Transverse colon (tissue), 3 donors: ENCODE measurements around the gene PLAC1.

Experiments
- CTCF ChIP-seq, 5 experiments: fragments of 200-600 bp in 3 of 5; fragments of 450-650 bp in 2 of 5; sonication (generic) in 3 of 5; IDR thresholded peaks; 1 replicate in 2 of 5; 2 replicates in 3 of 5; pipeline ENCODE4 v1.5.1; 2016 to 2017; ENCODE audit warnings: antibody characterized with exemption in 5 of 5, inconsistent platforms in 3 of 5, mild to moderate bottlenecking in 2 of 5, moderate library complexity in 1 of 5
- POLR2A ChIP-seq: fragments of 450-650 bp; IDR thresholded peaks from one replicate; pipeline ENCODE4 v1.6.1; 2016; ENCODE audit warnings: antibody characterized with exemption, mild to moderate bottlenecking, moderate library complexity

DNA sequence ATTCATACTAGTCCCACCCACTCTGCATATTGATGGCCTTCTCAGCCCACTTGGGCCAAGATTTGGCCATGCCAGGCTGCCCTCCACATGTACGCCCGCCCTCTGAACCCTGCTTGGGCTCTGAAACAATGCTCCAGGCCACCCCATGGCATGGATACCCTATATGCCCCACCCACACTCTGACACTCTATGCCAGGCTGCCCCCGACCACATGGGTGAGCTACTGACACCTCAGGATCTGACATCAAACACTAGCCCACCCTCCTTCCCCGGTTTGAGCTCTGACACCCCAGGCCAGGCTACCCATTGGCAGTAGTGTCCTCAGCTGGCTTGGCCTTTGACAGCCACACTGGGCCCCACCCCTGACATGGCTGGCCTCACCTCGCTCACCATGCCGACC, 128.8 kb downstream of the PLAC1 start:
- no peak for TF ChIP-seq CTCF (IDR thresholded peaks at IDR 0.05)
- TF ChIP-seq POLR2A, result no peak
